GM19328 (cell line): Measurements from ENCODE around the gene NFASC.

Source experiments
- ATAC-seq: cut with Tn5 transposase; IDR thresholded peaks from one replicate; pipeline ENCODE4 v1.9.1; 2021; ENCODE audit warnings: mild to moderate bottlenecking, moderate library complexity; ENCODE audit not compliant: unreplicated experiment

NFASC gene

DNA sequence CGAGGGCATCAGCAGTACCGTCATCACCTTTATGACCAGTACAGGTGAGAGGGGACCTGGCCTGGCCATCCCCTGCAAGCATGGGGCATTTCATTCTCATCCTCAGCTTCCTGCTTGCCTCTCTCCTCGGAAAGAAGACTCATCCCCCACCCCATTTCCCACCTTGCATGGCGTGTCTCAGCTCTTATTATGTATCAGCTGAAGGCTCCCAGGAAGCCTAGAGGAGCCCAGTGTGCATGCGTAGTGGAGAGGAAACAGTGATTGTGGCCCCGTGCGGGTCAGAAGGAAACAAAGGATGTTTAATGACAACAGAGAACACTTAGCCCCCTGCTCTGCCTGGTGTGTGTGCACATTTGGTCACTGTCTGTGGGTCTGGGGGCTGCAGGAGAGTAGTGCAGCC lies 132.0 kb downstream of the NFASC start:
- no peak for ATAC-seq

DNA sequence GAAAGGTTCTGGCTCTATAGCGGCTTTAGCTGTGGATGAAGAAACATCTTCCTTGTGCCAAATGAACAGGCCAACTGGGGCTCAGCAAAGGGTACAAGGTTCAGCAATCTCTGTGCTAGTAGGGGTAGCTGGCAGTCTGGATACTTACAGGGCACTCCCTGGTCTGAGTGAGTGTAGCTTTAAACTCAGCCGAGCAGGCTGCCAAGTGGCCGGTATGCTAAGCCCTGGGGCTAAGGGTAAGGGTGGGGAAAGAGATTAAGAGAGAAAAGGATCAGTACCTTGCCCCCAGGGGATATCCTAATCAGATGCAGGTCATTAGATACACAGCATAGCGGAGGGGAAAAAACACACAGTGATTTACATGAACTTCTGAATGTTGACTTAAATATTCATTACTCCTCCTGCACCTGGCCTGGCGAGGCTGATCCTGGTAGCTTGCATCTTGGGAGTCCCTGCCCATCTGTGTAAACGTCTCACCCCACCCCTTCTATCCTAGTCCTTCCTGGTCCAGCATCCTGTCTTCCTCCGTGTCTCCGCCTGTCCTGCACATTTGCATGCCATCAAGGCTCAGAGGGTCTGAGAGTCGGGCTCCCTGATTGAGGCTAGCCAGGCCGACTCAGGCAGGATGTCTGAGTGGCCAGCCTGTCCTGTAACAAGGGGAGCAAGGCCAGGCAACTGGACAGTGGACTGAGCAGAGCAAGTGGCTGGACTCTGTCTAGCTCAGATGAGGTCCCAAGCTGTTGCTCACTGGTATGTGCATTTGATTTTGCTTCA lies 132.9 kb downstream of the NFASC start:
- no peak for ATAC-seq

DNA sequence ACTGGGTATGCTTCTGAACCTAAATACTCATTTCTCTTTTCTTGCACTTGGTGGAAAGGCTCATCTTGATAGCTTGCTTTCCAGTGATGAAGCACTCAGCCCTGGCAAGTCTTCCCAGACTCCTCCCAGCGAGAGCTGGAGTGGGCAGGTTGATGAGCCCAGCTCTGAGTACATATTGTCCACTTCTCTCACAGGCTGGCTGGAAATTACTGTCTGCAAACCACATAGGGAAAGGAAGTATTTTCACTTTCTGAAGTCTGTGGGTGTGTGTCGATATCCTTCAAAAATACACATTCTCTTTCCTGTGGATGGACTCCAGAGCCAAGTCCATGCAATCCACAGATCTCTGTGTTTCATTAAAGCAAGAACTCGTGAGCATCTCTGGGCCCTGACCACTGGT lies 133.7 kb downstream of the NFASC start:
- no peak for ATAC-seq

DNA sequence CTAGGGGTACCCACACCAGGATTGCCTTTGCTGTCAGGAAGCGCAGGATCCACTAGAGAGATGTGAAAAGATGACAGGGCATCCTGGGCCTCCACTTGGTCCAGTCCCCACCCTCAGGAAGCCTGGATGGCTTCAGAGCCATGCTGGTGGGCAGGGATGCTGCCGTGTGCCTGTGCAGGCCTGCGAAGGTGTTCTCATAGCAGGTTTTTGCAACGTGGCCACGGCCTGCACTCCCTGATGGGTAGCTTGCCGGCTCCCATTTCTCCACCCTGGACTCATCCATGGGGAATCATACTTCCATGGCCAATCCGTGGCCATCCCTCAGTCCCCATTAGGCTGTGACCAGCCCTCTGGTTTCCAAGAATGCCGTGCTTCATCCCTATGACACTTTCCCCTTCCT lies 138.2 kb downstream of the NFASC start:
- no peak for ATAC-seq

DNA sequence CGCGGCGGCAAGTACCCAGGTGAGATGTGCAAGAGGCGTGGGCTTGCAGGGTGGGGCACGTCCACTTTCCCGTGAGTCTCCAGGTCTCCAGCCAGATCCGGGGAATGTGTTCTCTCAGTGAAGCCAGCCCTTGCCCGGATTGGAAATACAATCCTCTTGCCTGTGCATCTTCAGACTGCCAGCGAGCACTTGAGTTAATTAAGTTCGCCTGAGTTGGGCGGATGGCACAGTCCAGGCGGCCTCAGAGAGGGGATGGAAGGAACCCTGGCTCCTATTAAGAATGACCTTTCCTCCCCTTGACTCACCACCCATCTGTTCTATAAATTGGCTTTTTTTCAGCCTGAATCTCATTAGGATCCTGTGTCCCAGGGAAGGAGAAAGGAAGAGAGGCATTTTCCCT lies 139.0 kb downstream of the NFASC start:
- ATAC-seq, result no peak

DNA sequence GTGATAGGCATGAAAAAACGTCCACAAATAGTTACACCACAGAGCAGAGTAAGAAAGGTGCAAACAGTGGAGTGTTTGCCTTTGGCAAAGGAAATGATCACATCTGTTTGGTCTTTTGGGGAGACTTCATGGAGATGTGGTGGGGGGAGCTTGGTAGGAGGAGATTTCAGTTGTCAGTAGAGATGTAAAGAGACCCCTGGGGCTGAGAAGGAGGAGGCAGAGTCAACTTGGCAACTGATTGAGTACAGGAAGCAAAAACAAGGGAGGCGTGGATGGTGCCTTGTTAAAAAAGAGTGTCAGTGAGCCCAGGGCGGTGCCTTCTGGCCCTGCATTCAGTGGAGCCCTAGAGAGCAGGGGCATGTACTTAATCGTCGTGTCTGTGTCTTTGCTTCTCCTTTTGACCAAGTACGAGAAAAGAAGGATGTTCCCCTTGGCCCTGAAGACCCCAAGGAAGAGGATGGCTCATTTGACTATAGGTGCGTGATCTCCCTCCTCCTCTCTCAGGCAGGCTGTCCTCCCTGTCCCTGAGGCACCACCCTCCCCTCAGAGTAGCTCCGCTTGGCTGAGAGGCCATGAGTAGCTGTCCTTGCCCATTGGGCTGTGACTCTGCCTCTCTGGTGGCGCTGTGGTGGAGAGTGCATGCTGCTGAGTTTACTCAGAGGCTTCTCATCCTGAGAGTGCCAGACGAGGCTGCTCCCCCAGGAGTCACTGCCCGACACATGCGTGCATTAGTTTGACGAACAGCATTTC lies 141.9 kb downstream of the NFASC start:
- ATAC-seq, result no peak

DNA sequence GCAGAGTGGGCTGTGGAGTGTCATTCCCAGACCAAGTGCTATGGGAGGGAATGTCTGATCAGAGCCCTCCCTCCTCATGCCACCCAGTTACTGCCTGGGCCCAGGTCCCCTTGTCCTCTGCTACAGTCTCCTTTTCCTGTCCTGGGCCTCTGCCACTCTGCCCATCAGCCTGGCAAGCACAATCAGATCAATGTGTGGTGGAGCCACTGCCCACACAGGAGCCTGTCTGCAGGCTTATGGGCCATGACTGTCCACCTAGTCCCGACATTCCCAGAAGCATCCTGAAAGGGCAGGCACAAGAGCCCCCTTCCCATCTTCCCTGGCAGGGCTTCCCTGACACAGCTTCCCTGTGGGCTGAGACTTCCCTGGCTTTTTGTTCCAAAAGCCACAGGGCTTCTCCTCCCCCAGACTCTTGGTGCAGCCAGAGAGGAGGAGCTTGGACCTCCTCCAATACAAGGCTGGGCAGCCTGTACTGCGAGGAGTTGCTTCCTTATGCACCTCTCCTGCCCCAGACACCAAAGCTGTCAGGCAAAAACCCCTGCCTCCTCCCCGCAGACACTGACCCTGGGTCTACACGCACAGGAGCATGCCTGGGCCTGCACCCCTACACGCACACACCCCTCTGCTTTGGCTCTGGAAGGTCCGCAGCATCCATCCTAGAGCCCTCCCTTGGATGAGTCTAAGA lies 143.2 kb downstream of the NFASC start:
- ATAC-seq, result no peak

DNA sequence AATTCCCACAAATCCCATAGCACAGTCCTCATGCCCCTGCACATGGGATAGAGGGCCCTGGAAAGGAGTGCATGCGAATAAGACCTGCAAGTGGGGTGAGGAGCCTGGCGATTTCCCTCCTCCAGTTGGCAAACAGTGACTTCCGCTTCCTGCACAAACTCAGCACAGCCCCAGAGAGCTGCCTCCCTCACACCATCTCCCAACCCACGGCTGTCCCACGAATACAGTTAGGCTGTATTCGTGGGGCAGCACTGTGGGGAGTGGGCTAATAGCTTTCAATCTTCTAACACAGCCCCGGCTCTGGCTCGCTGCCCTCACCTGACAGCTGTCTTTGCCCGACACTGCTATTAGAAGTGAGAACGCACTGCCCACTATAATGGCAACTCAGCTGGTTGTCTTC lies 144.1 kb downstream of the NFASC start:
- no peak for ATAC-seq

DNA sequence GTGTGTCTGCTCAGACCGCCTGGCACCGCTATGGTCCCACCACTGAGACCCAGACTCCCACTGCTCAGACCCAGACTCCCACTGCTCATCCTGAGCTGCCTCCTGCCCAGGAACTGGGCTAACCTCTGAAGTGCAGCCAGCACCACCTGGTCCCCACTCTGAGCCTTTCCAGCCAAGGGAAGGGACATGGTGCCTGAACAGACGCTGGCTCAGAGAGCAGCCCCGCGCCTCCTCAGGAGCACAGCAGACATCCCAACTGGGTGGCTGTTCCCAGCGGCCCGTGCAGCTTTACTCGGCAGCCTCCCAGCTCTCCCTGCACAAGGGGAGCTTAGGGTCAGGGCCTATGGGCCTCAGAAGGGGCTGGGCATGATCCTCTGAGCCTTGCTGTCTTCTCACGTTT lies 144.6 kb downstream of the NFASC start:
- ATAC-seq, result no peak

DNA sequence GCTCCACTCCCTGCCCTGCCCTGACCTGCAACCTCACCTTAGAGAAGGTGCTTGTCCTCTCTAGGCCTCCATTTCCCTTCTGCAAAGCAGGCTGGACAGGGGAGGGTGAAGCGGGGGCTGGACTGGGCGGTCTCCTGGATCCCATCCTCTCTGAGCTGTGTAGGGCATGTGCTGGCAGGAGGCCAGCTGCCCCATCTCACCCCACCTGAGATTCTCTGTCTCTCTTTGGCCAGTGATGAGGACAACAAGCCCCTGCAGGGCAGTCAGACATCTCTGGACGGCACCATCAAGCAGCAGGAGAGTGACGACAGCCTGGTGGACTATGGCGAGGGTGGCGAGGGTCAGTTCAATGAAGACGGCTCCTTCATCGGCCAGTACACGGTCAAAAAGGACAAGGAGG lies 145.4 kb downstream of the NFASC start:
- no peak for ATAC-seq

DNA sequence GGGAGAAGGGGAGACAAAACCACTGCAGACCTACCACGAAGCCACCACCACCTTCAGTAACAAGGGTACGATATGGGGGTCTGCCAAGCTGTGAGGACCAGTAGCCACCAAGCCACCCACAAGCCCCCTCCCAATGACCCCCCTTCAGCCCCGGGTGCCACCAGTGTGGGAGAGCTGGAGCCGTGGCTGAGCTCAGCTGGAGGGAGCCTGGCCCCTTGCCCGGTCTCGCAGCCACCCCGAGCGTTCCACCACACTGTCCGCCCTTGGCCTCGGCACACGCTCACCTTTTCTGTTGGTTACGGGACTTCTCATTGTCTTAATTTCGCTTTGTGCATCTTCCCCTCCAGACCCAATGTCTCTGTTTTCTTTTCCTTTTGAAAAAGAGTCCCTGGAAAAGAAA lies 145.9 kb downstream of the NFASC start:
- ATAC-seq, result no peak

DNA sequence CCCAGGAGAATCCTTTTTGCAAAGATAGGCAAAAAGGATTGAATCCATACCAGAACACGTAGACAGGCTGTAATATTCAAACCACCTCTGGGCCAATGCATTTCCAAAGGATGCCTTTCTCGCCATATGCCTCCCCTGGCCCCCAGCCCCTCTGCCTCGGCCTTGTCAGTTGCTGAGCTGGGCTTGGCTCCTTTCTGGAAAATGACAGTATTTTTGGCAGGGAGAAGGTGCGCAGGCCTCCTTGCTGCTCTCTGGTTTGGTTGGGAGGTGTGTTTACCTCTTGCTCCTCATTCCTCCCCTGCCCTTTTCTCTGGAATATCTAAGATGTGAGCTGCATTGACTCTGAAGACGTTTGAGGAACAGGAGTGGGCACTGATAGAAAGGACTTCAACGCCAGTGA lies 146.3 kb downstream of the NFASC start:
- no peak for ATAC-seq

DNA sequence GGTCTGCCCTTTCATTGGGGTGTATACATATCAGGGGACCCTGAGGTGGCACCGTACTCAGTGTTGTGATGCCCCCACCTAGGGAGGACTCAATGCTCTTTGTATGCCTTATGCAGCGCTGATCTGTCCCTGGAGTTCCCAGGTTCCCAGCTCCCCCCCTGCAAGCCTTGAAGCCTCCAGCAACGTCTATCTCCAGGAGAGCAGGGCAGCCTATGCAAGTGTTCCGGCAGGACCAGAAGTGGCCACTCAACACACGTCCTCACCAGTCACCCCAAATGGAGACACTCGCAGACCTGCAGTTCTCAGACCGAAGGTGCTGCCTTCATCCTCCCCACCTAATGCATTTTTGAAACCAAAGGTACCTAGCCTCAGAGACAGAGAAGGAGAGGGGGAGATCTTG lies 147.1 kb downstream of the NFASC start:
- ATAC-seq, result no peak

DNA sequence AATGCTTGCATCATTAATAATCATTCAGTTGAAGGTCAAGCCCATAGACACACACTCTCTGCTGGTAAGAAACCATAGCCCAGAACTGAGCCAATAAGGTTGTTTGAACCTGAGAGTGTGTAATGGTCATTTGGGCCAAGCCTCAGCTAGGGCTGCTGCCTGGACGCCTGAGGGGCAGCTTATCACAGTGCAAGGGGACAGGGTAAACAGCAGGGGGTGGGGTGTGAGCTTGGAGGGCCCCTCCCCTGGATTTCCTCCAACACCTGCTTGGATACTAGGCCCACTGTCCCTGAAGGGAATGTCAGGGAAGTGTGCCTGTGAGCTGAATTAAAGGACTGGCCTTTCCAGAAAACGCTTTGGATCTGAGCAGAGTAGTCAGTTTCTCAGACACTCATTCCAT lies 147.7 kb downstream of the NFASC start:
- no peak for ATAC-seq

DNA sequence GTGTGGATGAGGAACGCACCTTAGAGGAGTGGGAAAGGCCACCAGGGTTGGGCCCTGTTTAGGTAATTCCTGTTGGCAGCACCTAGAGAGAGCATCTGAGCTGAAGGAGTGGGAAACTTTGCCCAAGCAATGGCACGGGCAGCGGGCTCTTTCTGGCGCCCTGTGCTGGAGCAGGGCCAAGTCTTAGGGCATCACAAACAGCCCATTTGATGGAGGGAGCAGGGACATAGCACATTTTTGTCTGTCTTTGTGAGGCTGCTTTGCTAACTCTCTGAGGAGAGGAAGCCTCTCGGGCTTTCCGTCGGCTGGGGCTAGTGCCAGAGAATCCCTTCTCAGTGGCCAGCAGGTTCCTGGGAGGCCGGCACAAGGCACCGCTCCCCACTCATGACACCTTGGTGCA lies 149.8 kb downstream of the NFASC start:
- no peak for ATAC-seq

DNA sequence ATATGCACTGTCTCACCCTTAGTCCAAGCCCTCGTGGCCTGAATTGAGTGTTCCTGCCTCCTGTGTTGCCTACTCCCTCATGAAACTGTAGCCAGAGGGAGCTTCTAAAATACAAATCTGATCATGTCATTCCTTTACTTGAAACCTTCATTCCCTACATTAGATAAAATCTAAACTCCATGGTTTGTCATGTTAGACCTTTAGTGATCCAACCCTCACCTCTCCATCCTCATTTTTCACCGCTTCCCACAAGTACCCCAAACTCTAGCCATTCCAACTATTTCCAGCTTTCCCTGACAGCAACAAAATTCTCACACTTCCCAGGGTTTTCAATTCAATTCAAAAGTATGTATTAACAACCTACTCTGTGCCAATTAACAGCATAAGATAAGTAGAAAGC lies 154.0 kb downstream of the NFASC start:
- ATAC-seq, result no peak

DNA sequence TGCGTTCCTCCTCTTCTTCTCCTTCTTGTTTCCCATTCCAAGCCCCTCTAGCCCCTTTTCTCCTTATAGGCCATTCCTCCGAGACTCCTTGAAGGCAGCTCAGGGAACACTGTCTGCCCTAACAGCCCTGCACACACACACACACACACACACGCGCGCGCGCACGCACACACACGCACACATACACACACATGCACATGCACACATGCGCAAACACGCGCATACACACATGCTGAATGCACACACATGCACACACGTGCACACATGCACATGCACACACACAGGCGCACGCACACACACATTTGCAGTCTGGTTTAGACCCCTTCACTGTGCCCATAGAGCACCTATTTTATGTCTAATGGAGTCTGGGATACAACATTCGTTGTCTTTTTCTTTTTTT lies 154.6 kb downstream of the NFASC start:
- no peak for ATAC-seq

DNA sequence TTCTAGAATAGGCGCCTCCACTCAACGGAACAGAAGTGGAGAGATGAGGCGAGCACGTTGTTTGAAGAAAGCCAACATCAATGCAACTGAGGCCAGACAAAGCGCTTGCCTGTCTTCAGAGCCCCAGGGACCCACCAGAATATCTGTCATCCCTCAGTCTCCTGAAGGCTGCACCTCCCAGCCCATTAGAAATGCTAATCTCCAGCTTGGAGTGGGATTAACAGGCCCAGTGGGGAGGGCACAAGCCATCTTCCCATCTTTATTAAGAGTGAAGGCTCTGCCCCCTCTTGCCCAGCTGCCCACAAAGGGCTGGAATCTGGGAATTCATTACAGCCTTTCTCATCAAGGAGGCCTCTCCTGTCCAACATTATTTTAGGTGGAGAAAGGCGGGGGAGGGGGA lies 155.5 kb downstream of the NFASC start:
- no peak for ATAC-seq

DNA sequence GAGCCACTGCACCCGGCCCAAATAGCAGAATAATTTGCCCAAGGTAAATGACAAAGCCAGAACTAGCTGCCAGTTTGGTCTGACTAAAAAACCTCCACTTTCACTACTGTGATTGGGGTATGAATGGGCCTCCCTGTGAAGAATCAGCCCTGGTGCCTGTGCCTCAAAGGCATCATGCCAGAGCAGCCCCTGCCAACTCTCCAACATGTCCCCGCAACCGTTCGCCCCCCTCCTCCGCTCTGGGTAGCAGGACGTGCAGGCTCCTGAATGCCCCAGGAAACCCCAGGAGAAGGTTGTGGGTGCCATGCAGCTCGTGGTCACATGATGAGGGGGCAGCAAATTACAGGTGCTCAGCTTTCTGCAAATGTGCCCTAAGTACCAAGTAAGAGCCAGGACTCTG lies 157.7 kb downstream of the NFASC start:
- ATAC-seq, result no peak

DNA sequence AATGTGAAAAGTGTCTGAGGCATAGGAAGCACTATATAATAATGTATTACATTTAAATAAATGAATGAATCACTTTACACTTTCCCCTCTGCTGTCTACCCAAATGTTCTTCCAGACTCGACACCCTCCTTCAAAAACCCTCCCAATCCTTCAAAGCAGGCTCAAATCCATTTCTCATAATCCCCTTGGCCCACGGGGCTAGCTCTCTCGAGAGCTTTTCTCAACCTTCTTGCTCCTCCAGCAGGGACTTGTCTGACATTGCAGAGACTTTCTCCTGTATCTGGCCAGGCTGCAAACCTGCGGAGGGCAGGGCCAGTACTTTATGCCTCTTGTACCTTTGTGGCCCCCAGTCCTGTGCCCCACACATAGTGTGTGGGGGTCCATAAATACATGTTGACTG lies 158.3 kb downstream of the NFASC start:
- ATAC-seq, result no peak

DNA sequence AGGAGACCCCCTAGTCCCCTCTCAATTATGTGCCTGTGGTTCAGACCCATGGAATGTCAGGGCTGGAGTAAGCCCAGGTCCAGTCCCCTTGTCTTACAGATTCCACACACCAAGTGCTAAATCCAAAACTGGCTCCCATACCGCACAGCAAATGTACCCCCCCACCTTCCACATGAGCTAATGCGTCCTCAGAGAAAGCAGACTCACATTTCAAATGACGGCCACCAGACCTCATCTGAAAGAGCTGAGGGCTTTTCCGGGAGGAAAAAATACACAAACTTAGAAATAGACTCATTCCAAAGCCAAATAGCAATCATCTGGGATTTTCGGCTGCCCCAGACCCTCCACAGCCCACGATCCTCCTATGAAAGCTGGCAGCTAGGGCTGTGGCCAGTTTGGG lies 159.6 kb downstream of the NFASC start:
- ATAC-seq, result no peak

DNA sequence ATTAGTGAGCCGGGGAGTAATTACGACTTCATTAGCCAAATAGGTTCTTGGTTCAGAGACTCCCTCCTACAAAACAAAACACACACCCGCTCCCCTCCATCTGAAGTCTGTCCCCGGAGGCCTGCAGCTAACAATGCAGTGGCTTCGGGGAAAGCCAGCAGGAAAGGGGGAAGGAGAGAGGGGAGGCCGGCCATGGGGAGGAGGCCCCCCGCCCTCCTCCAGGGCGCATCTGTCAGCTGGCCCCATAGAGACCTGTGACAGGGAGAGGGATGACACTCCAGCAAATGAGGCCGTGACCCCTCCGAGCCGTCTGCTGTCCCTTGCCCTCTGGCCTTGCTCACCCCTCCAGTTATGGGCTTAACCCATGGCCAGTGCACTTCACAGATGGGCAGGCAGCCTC lies 160.2 kb downstream of the NFASC start:
- no peak for ATAC-seq
